GM10266 (cell line): ENCODE measurements around the gene CACNA2D1.
"Not testable (repeated sequence)": the region's sequence is repeated elsewhere in the genome, so short reads cannot be mapped to it uniquely, and the experiment has no call there.

Experiments used
- DNase-seq: peaks from one replicate; pipeline ENCODE4 v3.0.0; 2012; ENCODE audit errors: extremely low spot score
- TF ChIP-seq, protein P1 (sequence below): IDR thresholded peaks from 2 replicates; pipeline ENCODE4 v1.5.1; 2012; ENCODE audit warnings: mild to moderate bottlenecking, low read depth; ENCODE audit not compliant: control insufficient read depth, insufficient read depth; ENCODE audit errors: missing control alignments

The CACNA2D1 gene

DNA sequence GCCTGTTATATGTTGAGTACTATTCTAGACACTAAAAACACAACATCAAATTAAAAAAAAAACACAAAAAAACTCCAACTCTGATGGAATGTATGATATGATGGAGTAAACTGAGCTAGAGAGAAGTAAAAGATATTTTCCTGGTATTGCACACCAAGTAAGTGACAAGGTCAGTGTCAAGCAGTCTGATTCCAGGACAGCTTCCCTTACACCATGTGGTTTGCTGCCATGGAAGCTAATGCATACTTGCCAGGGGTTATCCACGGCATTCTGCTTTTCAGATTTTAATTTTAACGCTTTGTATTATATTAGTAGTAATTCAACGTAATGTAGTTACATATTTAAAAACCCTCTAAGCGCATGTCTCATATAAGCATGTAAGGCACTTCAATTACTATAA, 48.4 kb downstream of the CACNA2D1 start:
- TF ChIP-seq, protein P1, sequence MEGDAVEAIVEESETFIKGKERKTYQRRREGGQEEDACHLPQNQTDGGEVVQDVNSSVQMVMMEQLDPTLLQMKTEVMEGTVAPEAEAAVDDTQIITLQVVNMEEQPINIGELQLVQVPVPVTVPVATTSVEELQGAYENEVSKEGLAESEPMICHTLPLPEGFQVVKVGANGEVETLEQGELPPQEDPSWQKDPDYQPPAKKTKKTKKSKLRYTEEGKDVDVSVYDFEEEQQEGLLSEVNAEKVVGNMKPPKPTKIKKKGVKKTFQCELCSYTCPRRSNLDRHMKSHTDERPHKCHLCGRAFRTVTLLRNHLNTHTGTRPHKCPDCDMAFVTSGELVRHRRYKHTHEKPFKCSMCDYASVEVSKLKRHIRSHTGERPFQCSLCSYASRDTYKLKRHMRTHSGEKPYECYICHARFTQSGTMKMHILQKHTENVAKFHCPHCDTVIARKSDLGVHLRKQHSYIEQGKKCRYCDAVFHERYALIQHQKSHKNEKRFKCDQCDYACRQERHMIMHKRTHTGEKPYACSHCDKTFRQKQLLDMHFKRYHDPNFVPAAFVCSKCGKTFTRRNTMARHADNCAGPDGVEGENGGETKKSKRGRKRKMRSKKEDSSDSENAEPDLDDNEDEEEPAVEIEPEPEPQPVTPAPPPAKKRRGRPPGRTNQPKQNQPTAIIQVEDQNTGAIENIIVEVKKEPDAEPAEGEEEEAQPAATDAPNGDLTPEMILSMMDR: no peak
- DNase-seq: no peak

DNA sequence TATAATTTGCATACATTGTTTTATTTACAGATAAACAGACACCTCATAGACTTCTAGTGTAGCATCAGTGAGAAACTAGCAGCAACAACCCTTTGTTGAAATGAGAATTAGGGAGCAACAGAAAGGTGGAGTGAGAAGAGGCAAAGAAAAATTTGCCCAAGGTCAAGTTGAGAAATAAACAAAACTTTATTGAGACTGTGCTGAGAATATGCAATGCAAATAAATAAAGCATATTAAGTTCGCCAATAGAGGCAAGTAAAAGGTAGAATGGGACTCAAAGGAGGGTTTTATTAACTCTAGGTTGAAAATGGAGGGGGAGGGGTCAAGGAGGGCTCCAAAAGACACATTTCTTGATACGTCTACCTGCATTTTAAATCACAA, 49.7 kb downstream of the CACNA2D1 start:
- DNase-seq: no peak
- TF ChIP-seq, protein P1: no peak

DNA sequence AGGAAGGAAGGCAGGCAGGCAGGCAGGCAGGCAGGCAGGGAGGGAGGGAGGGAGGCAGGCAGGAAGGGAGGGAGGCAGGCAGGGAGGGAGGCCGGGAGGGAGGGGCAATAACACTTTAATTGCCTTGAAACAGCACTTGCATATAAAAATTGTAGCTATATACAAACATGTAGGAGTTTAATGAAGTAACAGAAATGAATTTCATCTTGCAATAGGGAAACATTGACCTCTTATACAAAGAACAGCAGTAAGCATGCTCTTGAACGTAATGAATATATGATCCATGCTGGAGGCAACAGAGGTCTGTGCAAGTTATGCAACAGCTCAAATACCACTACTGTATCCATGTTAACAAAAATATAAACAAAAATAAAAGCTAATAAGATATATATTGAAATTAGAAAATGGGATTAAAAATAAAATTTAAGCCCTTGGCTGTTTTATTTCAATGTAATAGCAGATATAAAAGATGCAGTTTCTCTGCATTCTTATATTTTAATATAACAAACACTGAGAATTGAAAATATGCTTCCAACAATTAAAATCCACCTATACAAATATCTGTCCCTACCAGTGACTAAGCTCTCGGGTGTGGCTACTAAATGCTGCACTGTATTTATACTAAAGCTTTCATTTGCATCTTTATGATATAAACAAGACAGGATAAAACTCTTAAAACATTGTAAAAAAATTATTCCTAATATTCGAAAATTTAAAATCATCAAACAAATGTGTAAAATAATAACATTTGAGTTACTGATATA, 50.3 kb downstream of the CACNA2D1 start:
- DNase-seq: no peak
- TF ChIP-seq, protein P1: no peak

DNA sequence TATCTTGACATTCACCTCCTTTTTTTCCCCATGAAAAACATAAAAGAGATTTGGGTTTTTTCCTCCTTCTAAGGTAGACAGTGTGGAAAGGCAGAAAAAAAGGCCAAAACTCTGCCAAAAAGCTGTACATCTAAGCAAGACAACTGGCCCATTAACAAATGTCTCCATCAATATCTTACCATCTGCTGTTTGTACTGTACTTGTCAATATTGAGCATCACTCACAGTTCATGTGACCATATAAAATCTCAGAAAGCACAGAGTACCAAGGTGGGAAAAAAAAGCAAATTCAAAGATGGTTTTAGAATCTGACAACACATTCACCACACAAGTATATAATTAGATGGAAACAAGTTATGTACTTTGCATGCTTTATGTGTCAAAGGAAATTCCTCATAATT, 52.6 kb downstream of the CACNA2D1 start:
- DNase-seq: no peak
- TF ChIP-seq, protein P1: no peak

DNA sequence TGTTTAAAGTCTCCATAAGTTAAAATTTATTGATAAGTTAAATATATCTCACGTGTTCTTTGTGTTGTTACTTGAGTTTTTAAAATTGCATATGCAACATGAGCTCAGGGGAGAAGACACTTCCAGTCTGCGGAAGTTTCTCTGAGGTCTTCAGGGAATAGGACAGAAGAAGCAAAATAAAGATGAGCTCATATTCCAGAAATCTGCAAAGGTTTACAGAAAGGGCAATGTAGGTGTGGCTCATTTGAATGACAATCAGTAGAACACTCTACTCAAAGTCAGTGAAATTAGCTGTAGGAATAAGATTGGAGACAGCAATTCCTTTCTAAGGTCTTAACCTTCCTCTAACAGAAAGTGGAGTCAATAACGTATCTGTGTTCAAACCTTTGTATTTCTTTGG, 53.7 kb downstream of the CACNA2D1 start:
- TF ChIP-seq, protein P1: no peak
- DNase-seq: no peak

DNA sequence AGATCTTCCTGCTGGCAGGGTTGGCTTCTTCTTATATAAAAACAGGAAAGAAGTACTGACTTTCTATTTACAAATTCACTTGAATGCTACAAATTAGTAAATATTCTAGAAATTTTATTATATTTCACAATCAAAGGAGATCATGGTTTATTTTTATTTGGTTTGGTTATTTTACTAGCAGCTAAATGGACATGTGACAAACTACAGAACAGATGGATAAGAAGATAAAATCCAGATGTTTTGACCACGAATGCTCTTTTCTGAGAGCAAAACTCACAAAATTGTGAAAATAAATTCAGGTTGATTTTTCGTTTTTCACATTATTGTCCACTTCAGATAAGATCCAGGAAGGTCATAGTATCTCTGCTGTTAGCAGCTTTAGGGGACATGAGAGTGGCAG, 55.4 kb downstream of the CACNA2D1 start:
- TF ChIP-seq, protein P1: no peak
- no peak for DNase-seq

DNA sequence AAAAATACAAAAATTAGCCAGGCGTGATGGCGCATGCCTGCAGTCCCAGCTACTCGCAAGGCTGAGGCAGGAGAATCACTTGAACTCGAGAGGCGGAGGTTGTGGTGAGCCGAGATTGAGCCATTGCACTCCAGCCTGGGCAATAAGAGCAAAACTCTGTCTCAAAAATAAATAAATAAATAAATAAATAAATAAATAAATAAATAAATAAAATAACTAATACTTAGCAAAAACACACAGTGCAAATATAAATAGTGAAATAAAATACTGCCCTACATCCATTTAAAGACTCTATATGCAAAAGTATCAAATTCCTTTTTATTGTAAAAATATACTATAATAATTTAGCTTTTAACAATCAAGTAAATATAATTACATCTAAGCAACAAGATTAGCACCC, 57.0 kb downstream of the CACNA2D1 start:
- not testable (repeated sequence) for DNase-seq

DNA sequence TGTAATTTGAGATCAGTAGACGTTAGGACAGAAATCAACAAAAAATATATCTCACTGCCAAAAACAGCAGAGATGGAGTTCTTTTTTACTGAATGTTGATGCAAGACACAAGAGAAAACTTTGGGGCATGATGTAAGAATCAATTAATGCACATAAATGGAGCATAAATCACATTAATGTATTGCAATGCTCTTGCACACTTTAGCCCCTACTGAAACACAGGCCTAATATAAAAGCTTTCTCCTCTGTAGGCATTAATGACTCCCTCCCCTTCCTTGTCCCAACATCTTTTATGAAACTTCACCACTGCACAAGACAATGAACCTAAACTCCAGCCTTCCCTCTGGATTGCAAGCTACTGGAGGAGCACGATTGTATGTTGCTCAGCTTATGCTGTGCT, 58.8 kb downstream of the CACNA2D1 start:
- TF ChIP-seq, protein P1: no peak
- no peak for DNase-seq
